ENCODE measurements around the gene CYB561.

Gene CYB561

DNA sequence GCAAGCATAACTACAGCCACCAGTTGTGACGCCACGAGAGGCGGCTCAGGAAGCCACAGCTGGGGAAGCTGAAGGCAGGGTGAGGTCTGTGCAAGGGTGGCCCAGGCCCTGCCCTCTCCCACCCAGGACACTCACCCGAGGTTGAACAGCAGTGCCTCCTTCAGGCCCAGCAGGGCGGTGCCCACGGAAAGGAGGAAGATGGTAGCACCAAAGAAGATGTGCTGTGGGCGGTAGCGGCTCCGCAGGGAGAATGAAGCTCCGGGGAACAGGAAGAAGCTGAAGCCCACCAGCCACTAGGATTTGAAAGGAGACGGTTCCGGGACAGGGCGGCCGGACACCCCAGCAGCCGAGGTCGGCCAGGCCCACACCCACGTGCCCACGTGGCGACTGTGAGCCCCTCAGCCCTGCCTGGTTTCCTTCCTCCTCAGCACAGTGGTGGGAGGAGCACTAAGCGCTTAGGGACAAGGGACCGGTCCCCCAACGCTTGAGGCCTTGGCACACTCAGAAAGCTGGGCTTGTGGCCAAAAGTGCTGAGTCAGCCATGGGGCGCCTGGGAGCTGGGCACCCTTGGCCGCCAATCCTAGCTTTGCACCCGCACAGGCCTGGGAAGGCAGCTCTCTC is 11.0 kb downstream of the CYB561 start:
- DNase-seq (ENCODE audit: low read depth in 2 of 2), result no peak

DNA sequence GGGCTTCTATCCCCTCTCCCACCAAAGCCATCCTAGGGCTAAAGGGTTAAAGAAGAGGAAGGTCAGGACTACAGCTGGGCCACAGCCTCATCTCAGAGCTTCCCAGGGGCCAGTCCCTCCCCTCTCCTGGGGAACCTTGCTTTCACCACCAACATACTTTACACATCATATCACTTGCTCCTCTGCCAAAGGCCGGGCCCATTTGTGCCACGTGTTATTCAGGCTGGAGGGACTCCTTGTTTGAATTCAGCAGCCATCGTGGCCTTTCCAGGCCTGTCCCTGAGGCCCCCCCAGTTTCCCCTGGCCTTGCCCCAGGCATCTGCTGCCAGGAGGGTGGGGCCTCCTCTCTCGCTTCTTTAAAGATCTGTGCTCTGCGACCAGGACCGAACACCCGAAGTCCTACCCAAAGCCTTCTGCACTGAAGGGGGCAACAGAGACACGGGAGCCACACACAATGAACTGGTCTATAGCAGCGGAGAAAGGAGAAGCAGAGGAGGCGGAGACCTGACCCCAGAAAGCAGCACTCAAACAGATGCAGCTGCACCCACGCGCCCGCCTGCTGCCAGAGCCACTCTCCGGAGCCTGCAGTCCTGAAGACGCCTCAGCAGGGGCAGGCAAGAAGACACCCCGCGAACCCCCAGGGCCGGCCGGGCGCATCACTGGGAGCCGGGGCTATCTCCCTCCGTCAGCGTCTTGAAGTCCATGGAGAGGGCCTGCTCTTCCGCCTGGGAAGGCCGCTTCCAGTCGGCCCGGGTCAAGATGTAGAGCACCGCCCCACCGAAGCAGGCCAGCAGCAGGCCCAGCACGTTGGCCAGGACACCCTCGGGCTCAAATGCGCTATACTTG is 12.1 kb downstream of the CYB561 start:
- peak; percentile 90 to 92 for DNase-seq (ENCODE audit: low read depth in 2 of 2)

DNA sequence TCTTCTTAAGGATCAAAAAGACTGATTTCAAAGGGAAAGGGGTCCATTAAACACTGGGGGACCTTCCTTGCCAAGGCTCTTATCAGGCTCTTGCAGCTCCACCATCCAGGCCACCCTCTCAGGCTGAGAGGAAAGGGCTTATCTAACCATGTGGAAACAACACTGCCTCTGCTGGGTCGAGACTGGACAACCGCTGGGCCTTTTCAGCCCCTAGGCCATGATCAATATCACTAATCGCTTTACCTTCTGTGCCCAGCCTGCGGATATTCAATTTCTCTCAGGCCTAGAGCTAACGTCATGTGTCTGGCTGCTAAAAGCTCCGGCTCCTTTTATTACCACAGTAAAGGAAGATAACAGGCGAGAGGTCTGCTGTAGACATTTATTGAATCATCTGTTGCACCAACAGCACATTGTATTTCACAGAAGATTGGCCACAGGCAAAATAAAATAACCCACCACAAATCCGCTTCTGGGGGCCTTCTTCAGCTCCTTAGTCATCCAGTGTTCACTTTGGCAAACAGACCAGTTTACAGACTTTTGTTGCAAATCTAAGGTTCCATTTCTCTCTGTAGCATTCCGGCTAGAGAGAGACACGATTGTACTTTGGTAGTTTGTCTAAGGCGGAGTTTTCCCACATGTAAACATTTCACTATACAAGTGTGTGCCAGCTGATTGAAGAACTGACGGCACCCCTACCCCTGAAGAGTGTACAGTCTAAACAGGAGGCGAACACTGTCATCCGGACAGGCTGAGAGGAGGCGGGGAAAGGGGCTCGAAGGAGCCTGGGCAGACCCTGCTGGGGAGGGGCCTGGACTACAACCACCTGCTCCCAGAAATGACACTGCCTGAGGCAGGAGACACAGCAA is 13.9 kb downstream of the CYB561 start:
- peak; percentile 55 to 58 for DNase-seq (ENCODE audit: low read depth in 2 of 2)

DNA sequence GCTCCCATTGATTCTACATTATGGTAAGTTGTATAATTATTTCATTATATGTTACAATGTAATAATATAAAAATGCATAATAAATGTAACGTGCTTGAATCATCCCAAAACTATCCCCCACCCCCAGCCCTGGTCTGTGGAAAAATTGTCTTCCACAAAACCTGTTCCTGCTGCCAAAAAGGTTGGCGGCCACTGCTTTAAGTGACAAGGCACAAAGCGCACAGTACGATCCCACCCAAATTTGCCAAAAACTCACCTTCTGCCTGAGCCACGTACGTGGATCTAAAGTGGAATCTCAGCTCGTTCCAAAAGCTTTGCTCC is 14.5 kb downstream of the CYB561 start:
- no peak for DNase-seq (ENCODE audit: low read depth in 2 of 2)

DNA sequence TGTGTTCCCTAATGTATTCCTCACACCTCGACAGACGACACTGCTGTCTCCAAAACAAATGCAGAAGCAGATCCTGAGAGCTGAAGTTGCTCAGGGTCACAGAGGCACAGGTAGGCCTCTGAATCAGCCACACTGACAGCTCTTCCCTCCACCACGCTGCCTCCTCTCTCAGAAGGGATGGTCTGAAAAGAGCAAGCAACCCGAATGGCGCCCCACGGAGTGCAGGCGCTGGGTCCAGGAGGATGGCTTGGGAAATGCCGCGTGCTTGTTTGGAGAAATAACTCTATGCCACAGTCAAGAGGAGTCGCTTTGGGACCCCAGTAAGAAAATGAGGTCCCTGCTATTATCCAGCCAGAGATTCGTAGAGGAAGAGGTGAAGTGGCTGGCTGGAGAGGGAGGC is 15.9 kb downstream of the CYB561 start:
- DNase-seq (ENCODE audit: low read depth in 2 of 2), result no peak

DNA sequence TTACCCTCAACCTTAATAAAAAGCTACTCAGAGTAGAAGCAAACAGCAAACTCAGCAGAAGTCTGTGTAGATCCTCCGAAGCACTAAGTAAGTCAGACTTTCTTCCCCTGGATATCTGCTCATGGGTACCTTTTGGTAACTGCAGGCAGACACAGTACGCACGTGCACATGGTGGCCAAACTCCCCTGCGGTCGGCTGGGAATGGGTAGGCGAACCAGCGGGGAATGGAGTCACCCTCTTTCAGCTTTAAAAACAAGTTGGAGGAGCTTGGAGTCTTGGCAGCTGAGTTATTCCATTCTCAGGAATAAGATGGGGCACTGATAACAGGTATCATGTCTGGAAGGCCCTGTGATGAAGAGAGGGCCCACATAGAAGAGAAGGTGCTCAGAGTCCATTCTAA is 16.3 kb downstream of the CYB561 start:
- no peak for DNase-seq (ENCODE audit: low read depth in 2 of 2)

DNA sequence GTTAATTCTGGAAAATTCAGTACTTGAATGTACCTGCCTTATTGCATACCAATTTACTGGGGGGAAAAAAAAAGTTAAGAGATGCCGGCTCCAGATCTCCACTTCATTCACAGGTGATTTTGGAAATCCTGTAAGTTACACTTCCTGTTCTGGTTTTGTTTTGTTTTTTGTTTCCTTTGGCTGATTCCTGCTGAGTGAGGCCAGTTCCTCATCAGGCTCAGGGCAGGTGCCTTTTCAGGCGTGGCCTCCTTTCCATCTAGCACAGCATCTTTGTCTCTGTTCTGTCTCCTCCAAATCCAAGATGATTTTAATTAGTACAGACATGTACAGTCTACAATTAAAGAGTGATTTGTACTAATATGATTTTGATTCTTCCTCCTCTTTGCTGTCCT is 19.2 kb downstream of the CYB561 start:
- no peak for DNase-seq (ENCODE audit: low read depth in 2 of 2)

DNA sequence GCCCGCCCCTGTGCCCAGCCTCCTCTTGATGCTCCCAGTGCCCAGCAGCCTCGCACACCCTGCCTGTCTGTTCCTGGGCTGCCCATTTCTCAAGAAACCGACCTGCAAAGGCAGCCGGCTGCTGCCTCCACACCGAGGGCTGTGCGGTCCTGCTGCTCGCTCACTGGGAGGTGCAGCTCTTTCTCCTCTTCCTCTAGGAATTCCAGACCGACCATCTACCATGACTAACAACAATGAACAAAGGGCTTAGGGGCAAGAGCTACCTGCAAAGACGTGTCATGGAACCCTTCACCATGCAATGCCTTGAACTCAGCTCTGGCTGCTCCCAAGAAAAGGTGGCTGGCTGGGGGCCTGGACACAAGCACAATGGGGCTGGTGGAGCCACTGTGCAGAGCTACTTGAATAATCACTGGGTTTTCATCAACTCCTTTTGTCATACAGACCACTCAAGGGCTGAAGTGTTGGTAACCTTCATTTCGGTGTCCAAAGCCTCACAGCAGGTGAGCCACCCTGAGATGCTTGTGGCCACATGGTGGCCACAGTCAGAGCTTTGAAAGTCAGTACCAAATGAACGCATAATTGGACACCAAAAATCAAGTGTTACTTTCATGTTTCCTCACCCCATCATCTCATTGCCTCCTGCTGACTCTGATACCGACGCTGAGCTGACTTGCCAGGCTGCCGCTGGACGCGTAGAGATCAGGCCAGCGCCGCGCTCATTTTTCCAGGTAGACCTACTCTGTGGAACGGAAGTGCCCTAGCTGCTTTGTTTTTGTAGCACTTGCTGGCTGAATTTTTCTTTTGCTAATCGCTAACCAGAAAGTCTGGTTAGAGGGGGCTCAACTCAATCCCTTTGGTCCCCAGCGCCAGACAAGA is 19.8 kb downstream of the CYB561 start:
- no peak for DNase-seq (ENCODE audit: low read depth in 2 of 2)

DNA sequence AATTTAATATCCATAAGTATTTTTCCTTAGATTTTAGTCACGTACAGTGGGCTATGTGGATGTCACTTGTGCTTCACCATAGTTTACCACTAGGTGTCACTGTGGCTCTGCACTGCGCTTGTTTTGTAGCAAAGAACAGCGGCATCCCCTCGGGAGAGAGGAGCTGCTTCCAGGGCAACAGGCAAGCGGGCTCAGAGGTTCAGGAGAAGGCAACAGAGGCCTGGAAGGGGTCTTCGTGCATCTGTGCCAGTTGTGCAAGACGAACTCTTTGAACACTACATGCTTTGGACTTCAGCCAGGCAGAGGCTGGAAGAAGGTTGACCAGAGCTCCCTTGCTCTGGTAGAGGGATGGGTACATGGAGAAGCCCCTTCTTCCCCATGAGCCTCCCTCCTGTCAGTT is 20.6 kb downstream of the CYB561 start:
- DNase-seq (ENCODE audit: low read depth in 2 of 2), result peak in 1 of 2 experiments; percentile 48

DNA sequence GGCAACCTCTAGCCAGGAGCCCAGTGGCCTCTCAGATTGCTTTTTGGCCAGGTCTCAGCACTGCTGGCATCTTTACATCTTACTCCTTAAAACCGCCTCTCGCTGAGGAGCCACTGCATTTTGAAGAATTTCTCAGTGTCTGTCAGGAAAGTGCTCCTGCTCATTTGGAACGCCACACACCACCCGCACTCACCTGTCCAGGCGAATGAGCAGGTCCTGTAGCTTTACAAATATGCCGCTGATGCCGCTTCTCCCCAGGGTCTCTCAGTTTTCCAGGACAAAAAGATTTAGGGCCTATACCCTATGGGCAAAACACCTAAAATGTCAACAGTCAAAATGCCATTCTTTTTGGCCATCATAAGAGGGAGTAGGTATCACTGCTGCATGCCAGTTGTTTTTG is 22.1 kb downstream of the CYB561 start:
- DNase-seq (ENCODE audit: low read depth in 2 of 2), result no peak

DNA sequence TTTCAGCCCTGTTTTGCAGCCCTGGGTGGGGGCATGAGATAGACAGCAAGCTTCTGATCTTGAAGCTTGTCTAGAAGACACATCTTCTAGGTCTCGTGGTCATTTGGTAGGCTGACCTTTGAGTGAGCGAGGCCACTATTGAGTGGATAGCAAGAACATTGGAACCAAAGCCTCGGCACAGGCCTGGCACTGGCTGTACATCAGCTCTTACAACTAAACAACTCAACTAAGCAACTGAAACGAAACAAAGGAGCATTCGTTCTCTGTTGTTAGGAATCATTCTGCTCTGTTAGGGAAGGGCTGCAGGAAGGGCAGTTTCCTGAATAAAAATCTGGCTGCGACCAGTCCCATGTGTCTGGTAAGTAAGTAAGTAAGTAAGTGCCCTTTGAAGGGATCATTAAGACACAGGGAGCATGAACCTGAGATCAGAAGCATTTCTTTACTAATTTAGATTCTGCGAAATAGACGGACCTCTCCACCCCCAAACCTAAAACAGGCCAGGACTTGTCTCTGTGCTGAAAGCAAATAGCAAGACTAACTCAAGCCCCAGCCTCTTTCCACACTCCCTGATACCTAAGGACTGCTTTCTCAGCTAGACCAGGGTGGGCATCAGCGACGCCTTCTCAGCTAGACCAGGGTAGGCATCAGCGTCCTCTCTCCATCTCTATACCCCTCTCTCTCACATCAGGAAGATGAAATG is 22.7 kb downstream of the CYB561 start:
- DNase-seq (ENCODE audit: low read depth in 2 of 2), result no peak

DNA sequence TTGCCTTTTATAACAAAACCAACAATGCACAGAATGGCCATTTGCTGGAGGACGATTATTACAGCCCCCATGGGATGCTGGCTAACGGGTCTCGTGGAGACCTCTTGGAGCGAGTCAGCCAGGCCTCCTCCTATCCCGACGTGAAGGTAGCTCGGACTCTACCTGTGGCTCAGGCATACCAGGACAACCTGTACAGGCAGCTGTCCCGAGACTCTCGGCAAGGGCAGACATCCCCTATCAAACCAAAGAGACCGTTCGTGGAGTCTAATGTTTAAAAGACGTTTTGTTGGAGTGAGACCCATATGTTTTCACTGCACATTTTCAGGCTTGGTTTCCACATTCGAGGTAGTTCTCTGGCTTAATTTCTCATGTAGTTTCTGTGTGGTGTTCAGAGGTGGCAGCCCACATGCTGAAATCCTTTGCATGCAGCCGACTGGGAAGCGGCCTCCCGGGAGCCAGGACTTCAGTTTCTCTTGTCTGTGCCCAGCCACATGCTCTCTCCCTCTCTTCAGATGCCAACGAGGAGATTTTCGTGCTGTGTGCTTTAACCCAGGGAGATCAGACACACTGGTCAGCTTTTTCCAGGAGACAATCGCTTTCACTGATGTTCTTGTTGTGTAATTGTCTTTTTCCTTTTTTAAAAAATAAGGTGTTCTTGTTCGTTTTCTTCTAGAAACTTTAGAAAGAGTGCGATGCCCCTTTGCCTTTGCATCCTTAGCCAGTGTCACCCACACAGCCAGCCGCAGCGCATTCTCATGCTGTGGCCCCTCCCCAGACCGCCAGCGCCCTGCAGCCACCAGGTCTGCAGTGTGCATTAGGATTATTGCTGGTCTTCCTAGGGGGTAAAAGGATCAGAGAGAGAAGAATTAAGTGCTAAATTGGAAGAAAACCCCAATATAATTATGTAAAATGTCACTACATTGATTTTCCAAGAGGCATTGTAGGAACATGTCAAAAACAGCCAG is 24.1 kb downstream of the CYB561 start:
- no peak for DNase-seq (ENCODE audit: low read depth in 2 of 2)

DNA sequence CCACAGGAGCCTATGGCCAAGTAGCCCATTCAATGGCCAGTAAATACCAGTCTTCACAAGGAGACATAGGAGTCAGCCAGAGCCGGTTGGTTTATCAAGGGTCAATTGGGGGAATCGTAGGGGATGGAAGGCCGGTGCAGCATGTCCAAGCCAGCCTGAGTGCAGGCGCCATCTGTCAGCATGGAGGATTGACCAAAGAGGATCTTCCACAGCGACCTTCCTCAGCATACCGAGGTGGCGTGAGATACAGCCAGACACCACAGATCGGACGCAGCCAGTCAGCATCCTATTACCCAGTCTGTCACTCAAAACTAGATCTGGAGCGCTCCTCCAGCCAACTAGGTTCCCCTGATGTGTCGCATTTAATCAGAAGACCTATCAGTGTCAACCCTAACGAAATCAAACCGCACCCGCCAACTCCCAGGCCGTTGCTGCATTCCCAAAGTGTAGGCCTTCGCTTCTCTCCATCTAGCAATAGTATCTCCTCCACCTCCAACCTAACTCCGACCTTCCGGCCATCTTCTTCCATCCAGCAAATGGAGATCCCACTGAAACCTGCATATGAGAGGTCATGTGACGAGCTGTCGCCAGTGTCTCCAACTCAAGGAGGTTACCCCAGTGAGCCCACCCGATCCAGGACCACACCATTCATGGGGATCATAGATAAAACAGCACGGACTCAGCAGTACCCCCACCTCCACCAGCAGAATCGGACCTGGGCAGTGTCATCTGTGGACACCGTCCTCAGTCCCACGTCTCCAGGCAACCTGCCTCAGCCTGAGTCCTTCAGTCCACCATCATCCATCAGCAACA is 25.0 kb downstream of the CYB561 start:
- no peak for DNase-seq (ENCODE audit: low read depth in 2 of 2)

DNA sequence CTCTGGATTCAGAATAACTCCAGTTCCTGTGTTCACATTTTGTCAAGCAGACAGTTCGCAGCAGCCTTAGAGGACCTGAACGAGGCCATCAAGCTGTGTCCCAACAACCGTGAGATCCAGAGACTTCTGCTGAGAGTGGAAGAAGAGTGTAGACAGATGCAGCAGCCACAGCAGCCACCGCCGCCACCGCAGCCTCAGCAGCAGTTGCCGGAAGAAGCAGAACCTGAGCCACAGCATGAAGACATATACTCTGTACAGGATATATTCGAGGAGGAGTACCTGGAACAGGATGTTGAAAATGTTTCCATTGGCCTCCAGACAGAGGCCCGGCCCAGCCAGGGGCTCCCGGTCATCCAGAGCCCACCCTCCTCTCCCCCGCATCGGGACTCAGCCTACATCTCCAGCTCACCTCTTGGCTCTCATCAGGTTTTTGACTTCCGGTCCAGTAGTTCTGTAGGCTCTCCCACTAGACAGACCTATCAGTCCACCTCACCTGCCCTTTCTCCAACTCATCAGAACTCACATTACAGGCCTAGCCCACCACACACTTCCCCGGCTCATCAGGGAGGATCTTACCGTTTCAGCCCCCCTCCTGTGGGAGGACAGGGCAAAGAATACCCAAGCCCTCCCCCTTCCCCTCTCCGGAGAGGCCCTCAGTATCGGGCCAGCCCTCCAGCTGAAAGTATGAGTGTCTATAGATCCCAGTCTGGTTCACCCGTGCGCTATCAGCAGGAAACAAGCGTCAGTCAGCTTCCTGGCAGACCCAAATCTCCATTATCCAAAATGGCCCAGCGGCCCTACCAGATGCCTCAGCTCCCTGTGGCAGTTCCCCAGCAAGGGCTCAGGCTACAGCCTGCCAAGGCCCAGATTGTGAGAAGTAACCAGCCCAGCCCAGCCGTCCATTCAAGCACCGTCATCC is 25.9 kb downstream of the CYB561 start:
- DNase-seq (ENCODE audit: low read depth in 2 of 2), result no peak

DNA sequence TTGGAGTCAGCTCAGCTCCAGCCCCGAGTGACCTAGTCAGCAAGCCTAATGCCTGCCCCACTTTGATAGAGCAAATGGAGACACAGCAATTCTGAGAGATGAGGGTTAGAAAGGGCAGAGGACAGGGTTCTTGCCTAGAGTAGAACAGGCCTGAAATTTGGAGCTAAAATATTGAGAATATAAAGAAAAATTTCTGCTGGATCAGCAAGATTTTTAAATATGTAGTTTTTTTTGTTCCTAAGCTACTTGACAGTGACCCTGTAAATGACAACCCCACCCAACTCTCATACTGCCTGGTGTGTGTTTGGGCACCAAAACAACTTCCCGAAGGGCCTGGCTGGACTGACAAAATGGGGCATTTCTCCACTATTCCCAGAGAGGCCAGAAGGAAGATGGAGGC is 26.7 kb downstream of the CYB561 start:
- DNase-seq (ENCODE audit: low read depth in 2 of 2), result no peak

DNA sequence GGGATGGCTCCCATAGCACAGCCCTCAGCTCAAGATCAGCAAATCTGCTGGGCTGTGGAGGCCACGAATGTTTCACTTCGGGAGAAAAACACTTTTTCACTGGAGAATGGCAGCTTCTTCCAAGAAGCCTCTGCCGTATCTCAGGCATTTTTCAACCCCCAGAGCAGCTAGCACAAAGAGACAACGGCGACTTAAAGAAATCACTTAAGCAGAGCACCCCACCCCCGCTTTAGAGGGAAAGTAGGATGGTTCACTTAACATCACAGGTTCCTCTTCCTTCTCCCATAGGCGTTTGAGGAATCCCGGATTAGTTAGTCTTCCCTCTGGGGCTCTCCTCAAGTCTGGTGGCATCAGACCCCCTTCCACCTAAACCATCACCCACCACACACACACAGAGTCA is 27.6 kb downstream of the CYB561 start:
- DNase-seq (ENCODE audit: low read depth in 2 of 2), result no peak

DNA sequence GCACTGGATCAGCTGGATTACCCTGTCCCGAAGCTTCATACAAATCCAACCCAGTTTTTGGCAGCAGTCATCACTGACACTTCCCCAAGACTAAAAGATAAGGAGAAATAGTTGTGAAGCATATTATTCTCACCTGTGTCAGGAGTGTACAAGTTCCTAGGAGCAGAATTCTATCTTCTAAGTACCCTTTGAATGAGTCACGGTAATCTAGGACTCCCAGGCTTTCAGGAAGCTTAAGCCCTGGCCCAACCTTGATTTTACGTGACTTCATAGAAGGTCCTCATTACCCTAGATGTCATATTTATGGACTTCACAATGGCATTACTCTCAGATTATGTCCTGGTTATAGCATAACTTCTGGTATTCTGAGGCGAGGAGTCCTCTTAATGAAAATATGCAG is 31.9 kb downstream of the CYB561 start:
- no peak for DNase-seq (ENCODE audit: low read depth in 2 of 2)

DNA sequence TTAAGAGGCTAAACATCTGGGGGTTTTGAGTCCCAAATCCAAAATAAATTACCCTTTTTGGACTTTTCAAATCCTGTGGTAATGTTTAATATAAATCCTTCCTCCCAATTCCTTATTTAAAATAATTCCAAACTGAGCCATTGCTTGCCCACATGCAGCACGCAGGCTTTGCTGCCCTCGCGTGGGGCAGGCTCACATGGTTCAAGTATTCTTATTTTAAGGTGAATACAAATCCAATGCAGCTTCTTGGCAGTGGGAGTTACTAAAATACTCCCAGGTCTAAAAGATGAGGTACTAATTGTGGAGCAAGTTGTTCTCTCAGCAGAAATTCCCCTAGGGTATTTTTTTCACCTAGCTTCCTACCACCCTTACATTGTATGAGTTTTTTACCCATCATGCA is 33.0 kb downstream of the CYB561 start:
- no peak for DNase-seq (ENCODE audit: low read depth in 2 of 2)

Measured in fibroblast of skin of left biceps (primary cell).